ENCODE results near the gene CMTM8.
"Not testable (repeated sequence)": the region's sequence is repeated elsewhere in the genome, so short reads cannot be mapped to it uniquely, and the experiment has no call there.

The CMTM8 gene

GRCh38 chr3:32216172-32216783 is 22.2 kb upstream of the CMTM8 start:
- no peak for TF ChIP-seq CTCF (IDR thresholded peaks at IDR 0.05; ENCODE audit: borderline replicate concordance, insufficient read depth, low read depth, low read length)
- no peak overlapping the region for H3K4me3 ChIP-seq (ENCODE audit: low read depth, low read length)

GRCh38 chr3:32217339-32217738 is 21.1 kb upstream of the CMTM8 start:
- no peak for TF ChIP-seq CTCF (IDR thresholded peaks at IDR 0.05; ENCODE audit: borderline replicate concordance, insufficient read depth, low read depth, low read length)
- no peak overlapping the region for H3K4me3 ChIP-seq (ENCODE audit: low read depth, low read length)

- no peak for TF ChIP-seq CTCF (IDR thresholded peaks at IDR 0.05; ENCODE audit: borderline replicate concordance, insufficient read depth, low read depth, low read length)
- no peak overlapping the region for H3K4me3 ChIP-seq (ENCODE audit: low read depth, low read length)
Measured at GRCh38 chr3:32219537-32219936, 18.9 kb upstream of the CMTM8 start.

GRCh38 chr3:32220006-32220405 is 18.5 kb upstream of the CMTM8 start:
- no peak overlapping the region for H3K4me3 ChIP-seq (ENCODE audit: low read depth, low read length)
- no peak for TF ChIP-seq CTCF (IDR thresholded peaks at IDR 0.05; ENCODE audit: borderline replicate concordance, insufficient read depth, low read depth, low read length)

- H3K4me3 ChIP-seq (ENCODE audit: low read depth, low read length), result no peak overlapping the region
- no peak for TF ChIP-seq CTCF (IDR thresholded peaks at IDR 0.05; ENCODE audit: borderline replicate concordance, insufficient read depth, low read depth, low read length)
Measured at GRCh38 chr3:32222950-32223349, 15.5 kb upstream of the CMTM8 start.

GRCh38 chr3:32224016-32224516 is 14.4 kb upstream of the CMTM8 start:
- no peak for TF ChIP-seq CTCF (IDR thresholded peaks at IDR 0.05; ENCODE audit: borderline replicate concordance, insufficient read depth, low read depth, low read length)
- H3K4me3 ChIP-seq (ENCODE audit: low read depth, low read length), result no peak overlapping the region

- no peak for TF ChIP-seq CTCF (IDR thresholded peaks at IDR 0.05; ENCODE audit: borderline replicate concordance, insufficient read depth, low read depth, low read length)
- H3K4me3 ChIP-seq (ENCODE audit: low read depth, low read length), result no peak overlapping the region
Measured at GRCh38 chr3:32226875-32227500, 11.5 kb upstream of the CMTM8 start.

GRCh38 chr3:32228743-32229142 is 9.7 kb upstream of the CMTM8 start:
- H3K4me3 ChIP-seq (ENCODE audit: low read depth, low read length), result not testable (repeated sequence)

All from GM12875 (cell line).